Stomach (tissue), 19 donors: ENCODE results near the gene RETNLB. TPM values are rescaled to one million over a fixed set of nuclear protein-coding genes. Genes with fewer than 3 reads are reported as not detected.

Source experiments
- DNase-seq, 2 donors: peaks; one replicate each; pipeline versions ENCODE4 v3.0.0 to v3.0.0-alpha.2; 2013 to 2019
- H3K27ac ChIP-seq, 5 donors: fragments of 200-600 bp in 4 of 5; sonication (generic) in 4 of 5; one replicate each; pipeline ENCODE4 v1.5.1; 2013 to 2019; ENCODE audit warnings: mild to moderate bottlenecking in 1 of 5, moderate library complexity in 1 of 5
- H3K27me3 ChIP-seq, 3 donors: fragments of 200-600 bp; sonication (generic); one replicate each; pipeline ENCODE4 v1.5.1; 2017 to 2019; ENCODE audit warnings: mixed run types in 1 of 3
- H3K36me3 ChIP-seq, 4 donors: fragments of 200-600 bp; sonication (generic); 1 replicate in 3 of 4; 2 replicates in 1 of 4; pipeline ENCODE4 v1.5.1; 2016 to 2019
- H3K4me1 ChIP-seq, 4 donors: fragments of 200-600 bp; sonication (generic); one replicate each; pipeline ENCODE4 v1.5.1; 2016 to 2019
- H3K4me3 ChIP-seq, 4 donors: fragments of 200-600 bp; sonication (generic) in 3 of 4; one replicate each; pipeline ENCODE4 v1.5.1; 2016 to 2019; ENCODE audit warnings: mild to moderate bottlenecking in 1 of 4
- H3K9me3 ChIP-seq, 4 donors: fragments of 200-600 bp; sonication (generic); one replicate each; pipeline ENCODE4 v1.5.1; 2016 to 2019
- EP300 ChIP-seq: sonication (generic); formaldehyde crosslinking; IDR thresholded peaks from one replicate; pipeline ENCODE4 v1.6.1; 2017; ENCODE audit warnings: antibody characterized with exemption
- POLR2A ChIP-seq, 4 donors: fragments of 450-650 bp; IDR thresholded peaks; one replicate each; pipeline ENCODE4 v1.6.1; 2016; ENCODE audit warnings: antibody characterized with exemption in 4 of 4, control low read depth in 2 of 4, mild to moderate bottlenecking in 1 of 4, moderate library complexity in 1 of 4
- POLR2AphosphoS5 ChIP-seq, 3 donors: sonication (generic); formaldehyde crosslinking; IDR thresholded peaks; one replicate each; pipeline ENCODE4 v1.6.1; 2016; ENCODE audit warnings: antibody characterized with exemption in 3 of 3
- WGBS, 5 donors: extraction: QIAGEN DNeasy Blood & Tissue Kit in 3 of 5; methylation state at CpG; one replicate each; pipeline versions ENCODE4 v1.1.5 to v1.1.7; 2013 to 2018; 5-methylcytosine and 5-hydroxymethylcytosine counted together
- intact Hi-C: fragments of 100-400 bp; cut with DNase I; formaldehyde crosslinking; loops from one replicate; pipeline ENCODE4 v1.15.1; 2023; ENCODE audit warnings: low total_unique reads
- long read RNA-seq, 10 donors: transcript quantifications; one replicate each; lab custom pipeline, GENCODE V29; 2026
- polyA plus RNA-seq, 3 donors: library from polyadenylated mRNA; stranded (reverse); fragments of 200-250 nt; gene quantifications; one replicate each; pipeline ENCODE4 v1.2.3, GENCODE V29; 2013
- total RNA-seq, 5 donors: library from RNA; depleted of rRNA; stranded (reverse); fragments of >200 nt; gene quantifications; one replicate each; pipeline versions ENCODE4 v1.1.0 to v1.2.3, GENCODE V29; 2014 to 2016
- TF ChIP-seq, protein P1 (sequence below), 7 experiments: fragments of 450-650 bp in 4 of 7; fragments of 200-600 bp in 3 of 7; sonication (generic) in 3 of 7; IDR thresholded peaks; one replicate each; pipeline ENCODE4 v1.5.1; 2016 to 2019; ENCODE audit warnings: antibody characterized with exemption in 7 of 7, control low read depth in 2 of 7, mild to moderate bottlenecking in 1 of 7
- donor health status: healthy with polysubstance abuse.
- donor health status: Bipolar disorder and iron deficiency.
- donor health status: healthy.

The RETNLB gene, protein sequence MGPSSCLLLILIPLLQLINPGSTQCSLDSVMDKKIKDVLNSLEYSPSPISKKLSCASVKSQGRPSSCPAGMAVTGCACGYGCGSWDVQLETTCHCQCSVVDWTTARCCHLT
- 100 to 1,000 TPM in 1 of 5 donors, not detected in 4; 103 TPM for total RNA-seq
- not detected for polyA plus RNA-seq
- long read RNA-seq, donor 1, result 0 reads
- long read RNA-seq, donor 2, result 0 reads
- long read RNA-seq, donor 3, partial matches to known transcripts, result 0 of 1 reads
- long read RNA-seq, donor 3, other reads (novel, unspliced or antisense), result 0 of 1 reads
- long read RNA-seq, donor 4, result 0 reads
- long read RNA-seq, donor 5, result 0 reads
- long read RNA-seq, donor 6, result 0 reads
- long read RNA-seq, donor 7, result 0 reads
- long read RNA-seq, donor 8, result 0 reads
- long read RNA-seq, donor 9, result 0 reads
- long read RNA-seq, donor 10, result 0 reads

DNA sequence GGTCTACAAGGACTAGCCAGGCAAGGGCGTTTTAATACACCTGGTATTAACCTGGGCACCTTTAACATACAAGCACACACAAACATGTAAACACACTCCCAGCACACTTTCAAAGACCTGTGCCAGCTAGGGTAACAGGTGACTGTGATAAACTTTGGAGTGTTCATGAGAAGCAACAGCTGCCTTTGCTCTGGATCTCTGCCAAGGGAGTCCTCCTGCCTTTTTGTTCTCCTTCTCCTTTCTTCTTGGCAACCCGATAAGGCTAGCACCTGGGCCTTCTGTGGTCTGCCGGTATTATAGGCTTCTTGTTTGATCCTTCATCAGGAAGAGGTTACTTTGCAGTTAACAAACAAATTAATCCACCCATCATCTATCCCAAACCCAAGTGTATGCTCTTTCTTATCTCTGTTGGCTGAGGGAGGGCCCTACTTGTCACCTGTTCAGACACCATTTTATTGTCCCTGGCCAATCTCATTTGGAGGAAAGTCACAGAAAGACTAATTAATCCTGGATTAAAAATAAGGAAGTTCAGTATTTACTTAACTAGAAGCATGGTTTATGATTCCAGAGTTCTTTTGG is at the start of gene RETNLB:
TSS of gene RETNLB (minus strand) at position 7 of the 579 bp plus-strand sequence. CDS start 225 bp downstream, outside the sequence.
- intact Hi-C loops, result no loop called here
- Histone ChIP-seq H3K27ac (no peak within 1 kb of the TSS), H3K4me3 (no peak within 1 kb of the TSS), H3K4me1 (peaks cover 0 to 7% (median 0%) of the 10 kb centered on the region in 4 donors), H3K36me3 (no peaks in the 10 kb centered on the region), H3K9me3 (no peaks in the 10 kb centered on the region), H3K27me3 (no peaks in the 10 kb centered on the region)
- peak; percentile 73 to 84 for DNase-seq
- 22 to 34% (median 23%) methylated on average over 3 of the region's 3 CpGs for WGBS, 5 donors
- TF ChIP-seq POLR2AphosphoS5 (IDR thresholded peaks at IDR 0.05), result no peak
- no peak for TF ChIP-seq POLR2A (IDR thresholded peaks at IDR 0.05)
- TF ChIP-seq, protein P1, sequence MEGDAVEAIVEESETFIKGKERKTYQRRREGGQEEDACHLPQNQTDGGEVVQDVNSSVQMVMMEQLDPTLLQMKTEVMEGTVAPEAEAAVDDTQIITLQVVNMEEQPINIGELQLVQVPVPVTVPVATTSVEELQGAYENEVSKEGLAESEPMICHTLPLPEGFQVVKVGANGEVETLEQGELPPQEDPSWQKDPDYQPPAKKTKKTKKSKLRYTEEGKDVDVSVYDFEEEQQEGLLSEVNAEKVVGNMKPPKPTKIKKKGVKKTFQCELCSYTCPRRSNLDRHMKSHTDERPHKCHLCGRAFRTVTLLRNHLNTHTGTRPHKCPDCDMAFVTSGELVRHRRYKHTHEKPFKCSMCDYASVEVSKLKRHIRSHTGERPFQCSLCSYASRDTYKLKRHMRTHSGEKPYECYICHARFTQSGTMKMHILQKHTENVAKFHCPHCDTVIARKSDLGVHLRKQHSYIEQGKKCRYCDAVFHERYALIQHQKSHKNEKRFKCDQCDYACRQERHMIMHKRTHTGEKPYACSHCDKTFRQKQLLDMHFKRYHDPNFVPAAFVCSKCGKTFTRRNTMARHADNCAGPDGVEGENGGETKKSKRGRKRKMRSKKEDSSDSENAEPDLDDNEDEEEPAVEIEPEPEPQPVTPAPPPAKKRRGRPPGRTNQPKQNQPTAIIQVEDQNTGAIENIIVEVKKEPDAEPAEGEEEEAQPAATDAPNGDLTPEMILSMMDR (IDR thresholded peaks at IDR 0.05), result no peak
- no peak for TF ChIP-seq EP300

DNA sequence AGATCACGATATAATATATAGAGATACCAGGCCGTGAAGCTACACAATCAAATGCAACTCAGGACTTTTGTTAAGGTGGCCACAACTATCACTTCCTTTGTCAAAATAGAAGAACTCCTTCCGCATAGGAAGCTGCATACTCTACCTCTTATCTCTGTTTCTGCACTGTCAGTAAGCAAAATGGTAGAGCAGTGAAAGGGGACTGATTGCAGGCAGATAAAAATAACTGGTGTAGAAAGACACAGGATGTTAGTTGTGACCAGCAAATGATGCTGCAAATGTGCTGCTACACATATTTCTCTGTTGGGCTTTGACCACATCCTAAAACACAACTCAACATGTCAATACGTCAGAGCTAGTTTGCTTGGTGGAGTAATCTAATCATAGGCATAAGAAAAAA is 49.1 kb upstream of the RETNLB start:
- no peaks in the 10 kb centered on the region for H3K27me3 ChIP-seq
- no peak overlapping the region for H3K4me3 ChIP-seq
- peak overlapping the region in 1 of 5 donors; percentile 7 for H3K27ac ChIP-seq
- no peak for TF ChIP-seq EP300
- no peak for TF ChIP-seq POLR2A (IDR thresholded peaks at IDR 0.05)
- TF ChIP-seq, protein P1 (IDR thresholded peaks at IDR 0.05), result no peak
- TF ChIP-seq POLR2AphosphoS5 (IDR thresholded peaks at IDR 0.05), result no peak
- peak in 1 of 2 donors; percentile 64 for DNase-seq
- H3K36me3 ChIP-seq, result no peaks in the 10 kb centered on the region
- no peaks in the 10 kb centered on the region for H3K9me3 ChIP-seq
- no peaks in the 10 kb centered on the region for H3K4me1 ChIP-seq
- intact Hi-C loops, result no loop called here
- 58 to 68% (median 67%) methylated on average over 4 of the region's 4 CpGs for WGBS, 5 donors

DNA sequence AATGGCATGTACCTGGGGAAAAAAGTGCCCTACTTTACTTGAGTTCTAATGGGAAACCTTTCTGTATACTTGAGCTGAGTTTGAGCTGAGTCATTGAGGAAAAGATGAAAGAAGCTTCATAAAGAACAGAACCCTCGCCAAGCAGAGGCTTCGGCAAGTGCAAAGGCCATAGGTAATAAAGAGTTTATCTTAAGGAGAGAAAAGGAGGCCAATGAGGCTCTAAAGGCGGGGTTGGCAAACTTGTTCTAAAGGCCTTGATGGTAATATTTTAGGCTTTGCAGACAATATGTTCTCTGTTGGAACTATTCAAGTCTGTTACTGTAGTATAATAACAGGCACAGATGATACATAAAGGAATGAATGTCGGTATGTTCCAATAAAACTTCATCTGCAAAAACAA is 47.8 kb upstream of the RETNLB start:
- intact Hi-C loops, result no loop called here
- no peak for DNase-seq
- WGBS, 5 donors, result 76 to 91% (median 82%) methylated on average over 4 of the region's 4 CpGs
- no peaks in the 10 kb centered on the region for H3K4me1 ChIP-seq
- TF ChIP-seq POLR2AphosphoS5 (IDR thresholded peaks at IDR 0.05) (no peak), EP300 (no peak), POLR2A (IDR thresholded peaks at IDR 0.05) (no peak)
- TF ChIP-seq, protein P1 (IDR thresholded peaks at IDR 0.05), result no peak
- no peaks in the 10 kb centered on the region for H3K9me3 ChIP-seq
- no peaks in the 10 kb centered on the region for H3K27me3 ChIP-seq
- H3K4me3 ChIP-seq, result no peak overlapping the region
- H3K36me3 ChIP-seq, result no peaks in the 10 kb centered on the region
- no peak overlapping the region for H3K27ac ChIP-seq

DNA sequence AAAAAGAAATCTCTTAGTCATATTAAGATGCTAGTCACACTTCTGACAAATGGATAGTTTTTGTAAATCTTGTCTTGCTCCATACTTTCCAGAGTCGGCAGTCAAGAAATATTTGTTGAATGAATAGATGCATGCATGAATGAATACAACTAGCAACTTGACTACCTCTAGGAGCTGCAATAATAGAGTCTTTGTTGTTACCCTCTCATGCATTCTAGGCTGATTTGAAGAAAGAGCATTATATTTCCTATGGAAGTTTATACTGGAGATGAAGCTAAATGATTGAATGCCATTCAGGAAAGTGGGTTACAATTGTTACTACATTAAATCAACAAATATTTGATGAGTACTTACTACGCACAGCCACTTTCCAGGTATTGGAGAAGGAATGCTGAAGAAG is 47.2 kb upstream of the RETNLB start:
- Histone ChIP-seq H3K4me3 (no peak overlapping the region), H3K27me3 (no peaks in the 10 kb centered on the region), H3K4me1 (no peaks in the 10 kb centered on the region), H3K27ac (no peak overlapping the region), H3K9me3 (no peaks in the 10 kb centered on the region), H3K36me3 (no peaks in the 10 kb centered on the region)
- WGBS, 5 donors, result 80 to 94% (median 88%) methylated on average over 2 of the region's 2 CpGs
- DNase-seq, result no peak
- intact Hi-C loops, result no loop called here
- no peak for TF ChIP-seq POLR2A (IDR thresholded peaks at IDR 0.05)
- no peak for TF ChIP-seq POLR2AphosphoS5 (IDR thresholded peaks at IDR 0.05)
- TF ChIP-seq EP300, result no peak
- TF ChIP-seq, protein P1 (IDR thresholded peaks at IDR 0.05), result no peak
